HFF-Myc (cell line): ENCODE results near the gene HTR4.

ENCODE experiments used
- DNase-seq: peaks from one replicate; pipeline ENCODE4 v3.0.0-alpha.2; 2011; ENCODE audit warnings: low read depth; ENCODE audit errors: extremely low read depth
- H3K4me3 ChIP-seq: replicated peaks from 2 replicates; pipeline ENCODE4 v1.5.1; 2011; ENCODE audit warnings: low read depth, mild to moderate bottlenecking, control low read depth, low read length
- TF ChIP-seq, protein P1 (sequence below): IDR thresholded peaks from 2 replicates; pipeline ENCODE4 v1.5.1; 2012; ENCODE audit warnings: mild to moderate bottlenecking, low read depth, low read length, control low read depth; ENCODE audit errors: missing control alignments

Gene HTR4

DNA sequence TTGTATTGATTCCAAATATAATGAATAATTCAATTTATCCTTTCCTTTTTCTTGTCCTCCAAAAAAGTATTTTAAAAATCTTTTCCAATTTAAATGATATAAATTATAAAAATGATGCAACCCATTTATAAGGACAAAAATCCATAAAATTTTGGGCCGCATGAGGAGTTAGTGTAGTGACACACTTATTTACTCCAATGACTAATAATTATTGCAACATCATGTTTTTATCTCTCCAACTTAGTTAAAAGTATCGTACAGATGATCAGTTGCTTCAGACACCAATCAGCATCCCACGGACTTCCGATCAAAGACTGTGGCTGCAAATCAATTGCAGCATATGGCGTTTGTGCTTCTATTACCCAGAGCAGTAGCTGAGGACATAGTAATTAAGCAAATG, 58.6 kb downstream of the HTR4 start:
- no peak overlapping the region for H3K4me3 ChIP-seq
- DNase-seq: no peak
- TF ChIP-seq, protein P1, sequence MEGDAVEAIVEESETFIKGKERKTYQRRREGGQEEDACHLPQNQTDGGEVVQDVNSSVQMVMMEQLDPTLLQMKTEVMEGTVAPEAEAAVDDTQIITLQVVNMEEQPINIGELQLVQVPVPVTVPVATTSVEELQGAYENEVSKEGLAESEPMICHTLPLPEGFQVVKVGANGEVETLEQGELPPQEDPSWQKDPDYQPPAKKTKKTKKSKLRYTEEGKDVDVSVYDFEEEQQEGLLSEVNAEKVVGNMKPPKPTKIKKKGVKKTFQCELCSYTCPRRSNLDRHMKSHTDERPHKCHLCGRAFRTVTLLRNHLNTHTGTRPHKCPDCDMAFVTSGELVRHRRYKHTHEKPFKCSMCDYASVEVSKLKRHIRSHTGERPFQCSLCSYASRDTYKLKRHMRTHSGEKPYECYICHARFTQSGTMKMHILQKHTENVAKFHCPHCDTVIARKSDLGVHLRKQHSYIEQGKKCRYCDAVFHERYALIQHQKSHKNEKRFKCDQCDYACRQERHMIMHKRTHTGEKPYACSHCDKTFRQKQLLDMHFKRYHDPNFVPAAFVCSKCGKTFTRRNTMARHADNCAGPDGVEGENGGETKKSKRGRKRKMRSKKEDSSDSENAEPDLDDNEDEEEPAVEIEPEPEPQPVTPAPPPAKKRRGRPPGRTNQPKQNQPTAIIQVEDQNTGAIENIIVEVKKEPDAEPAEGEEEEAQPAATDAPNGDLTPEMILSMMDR: no peak

DNA sequence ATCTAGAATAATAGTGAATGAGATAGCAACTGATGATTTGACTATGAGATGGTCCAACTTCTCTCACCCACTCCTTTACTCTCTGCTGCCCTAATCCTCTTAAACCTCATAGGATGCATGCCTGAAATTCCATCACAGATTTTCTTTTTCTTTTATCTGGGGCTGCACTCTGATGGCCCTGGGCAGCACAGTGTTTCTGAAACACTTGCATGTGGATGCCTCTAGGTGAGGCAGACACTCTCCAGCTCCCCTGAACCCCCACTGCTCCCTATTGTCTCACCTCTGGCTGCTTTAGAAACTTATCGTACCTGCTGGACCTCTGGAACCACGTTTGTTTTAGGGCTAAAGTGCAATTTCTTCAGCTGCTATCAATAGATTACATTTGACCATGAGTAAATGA, 67.5 kb downstream of the HTR4 start:
- TF ChIP-seq, protein P1: no peak

DNA sequence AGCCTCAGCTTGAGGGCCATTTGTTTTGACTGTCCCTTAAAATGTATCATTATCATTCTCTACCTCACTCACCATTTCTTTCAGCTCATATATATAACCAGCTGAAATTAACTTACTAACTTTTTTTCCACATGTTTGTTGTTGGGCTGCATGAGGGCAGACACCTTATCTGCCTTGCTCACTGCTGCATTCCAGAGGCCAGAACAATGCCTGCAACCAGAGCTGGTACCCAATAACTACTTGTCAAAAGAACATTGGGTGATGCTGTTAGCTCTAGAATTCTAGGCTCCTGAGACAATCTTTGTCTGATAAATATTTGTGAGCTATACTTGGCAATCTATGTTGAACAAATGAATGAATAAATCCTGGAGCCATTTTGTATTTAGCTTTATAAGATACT, 68.3 kb downstream of the HTR4 start:
- TF ChIP-seq, protein P1: no peak
- no peak for DNase-seq
- H3K4me3 ChIP-seq: no peak overlapping the region

More for the DNA sequence above, 67.5 kb downstream of the HTR4 start:
- no peak for DNase-seq
- no peak overlapping the region for H3K4me3 ChIP-seq

DNA sequence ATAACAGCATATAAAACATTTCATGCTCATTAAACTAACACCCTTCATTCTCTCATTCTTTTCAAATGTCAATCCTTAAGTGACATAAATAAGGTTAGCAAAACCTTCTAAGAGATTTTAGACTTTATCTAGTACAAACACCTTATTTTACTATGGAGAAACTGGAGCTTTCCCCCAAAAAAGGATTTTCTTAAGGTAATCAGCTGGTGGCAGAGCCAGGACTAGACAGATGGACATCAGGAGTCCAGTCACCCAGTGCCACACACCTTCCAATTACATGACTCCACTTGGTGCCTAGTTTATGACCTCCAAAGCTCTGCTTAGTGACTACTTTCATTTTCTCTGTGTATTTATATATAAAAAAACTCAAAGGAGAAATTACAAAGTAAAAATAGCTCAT, 70.2 kb downstream of the HTR4 start:
- TF ChIP-seq, protein P1: no peak
- DNase-seq: no peak
- H3K4me3 ChIP-seq: no peak overlapping the region

DNA sequence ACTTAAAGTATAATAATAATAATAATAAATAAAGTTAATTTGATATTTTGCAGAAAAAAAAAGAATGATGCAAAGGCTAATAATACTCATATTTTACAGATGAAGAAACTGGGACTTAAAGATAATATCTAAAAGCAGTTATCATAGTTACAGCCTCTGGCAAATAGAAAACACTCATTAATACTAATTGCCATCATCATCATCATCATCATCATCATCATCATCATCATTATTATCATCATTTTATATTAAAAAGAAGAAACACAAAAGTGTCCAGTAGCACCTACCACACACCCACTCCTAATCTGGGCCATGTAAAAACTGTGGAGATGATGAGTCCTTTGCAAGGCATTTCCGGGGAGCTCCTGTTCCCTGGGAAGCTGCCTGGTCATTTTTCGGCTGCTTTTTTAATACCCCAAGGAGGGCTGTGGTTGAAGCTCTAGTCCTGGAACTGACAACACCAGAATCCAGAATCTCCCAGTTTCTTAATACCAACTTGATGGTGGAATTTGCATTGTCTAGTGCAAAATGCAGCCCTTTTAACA, 70.8 kb downstream of the HTR4 start:
- H3K4me3 ChIP-seq: no peak overlapping the region
- TF ChIP-seq, protein P1: no peak
- DNase-seq: no peak

DNA sequence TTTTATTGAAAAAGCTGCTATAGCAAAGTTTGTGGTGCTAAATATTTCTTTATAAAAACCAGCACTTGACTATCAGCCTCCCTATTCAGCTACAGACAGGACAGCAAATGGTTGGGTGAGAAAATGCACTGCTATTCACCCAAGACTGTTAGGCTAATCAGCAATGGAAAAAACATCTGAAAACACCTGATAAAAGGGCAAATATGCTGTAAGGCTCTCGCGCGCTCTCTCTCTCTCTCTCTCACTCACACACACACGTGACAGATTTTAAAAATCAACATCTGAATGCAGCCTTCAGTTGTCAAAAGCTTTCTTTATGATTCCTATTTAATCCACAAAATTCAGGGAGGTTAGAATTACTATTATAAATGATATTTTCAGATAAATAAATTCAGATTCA, 80.2 kb downstream of the HTR4 start:
- no peak for DNase-seq
- TF ChIP-seq, protein P1: no peak
- no peak overlapping the region for H3K4me3 ChIP-seq

DNA sequence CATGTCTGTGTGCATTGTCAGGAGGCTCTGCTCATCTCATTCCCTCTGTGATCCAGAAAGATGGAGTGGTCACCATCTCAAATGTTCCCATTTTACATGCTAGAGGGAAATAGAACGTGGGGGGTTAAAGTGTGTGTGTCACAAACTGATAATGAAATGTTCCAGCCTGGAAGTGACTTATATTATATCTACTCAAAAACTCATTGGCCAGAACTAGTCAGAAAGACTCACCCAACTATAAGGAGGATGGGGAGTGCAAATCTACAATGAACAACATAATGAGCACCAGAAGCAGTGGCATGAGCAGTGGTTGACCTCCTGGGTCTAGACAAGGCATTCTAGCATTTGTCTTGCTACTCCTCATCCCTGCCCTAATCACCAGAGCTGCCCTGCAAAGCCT, 81.0 kb downstream of the HTR4 start:
- DNase-seq: no peak
- no peak overlapping the region for H3K4me3 ChIP-seq
- TF ChIP-seq, protein P1: no peak
